Measurements from ENCODE around the gene MMP25.
"Not testable (repeated sequence)": the region's sequence is repeated elsewhere in the genome, so short reads cannot be mapped to it uniquely, and the experiment has no call there.

DNA sequence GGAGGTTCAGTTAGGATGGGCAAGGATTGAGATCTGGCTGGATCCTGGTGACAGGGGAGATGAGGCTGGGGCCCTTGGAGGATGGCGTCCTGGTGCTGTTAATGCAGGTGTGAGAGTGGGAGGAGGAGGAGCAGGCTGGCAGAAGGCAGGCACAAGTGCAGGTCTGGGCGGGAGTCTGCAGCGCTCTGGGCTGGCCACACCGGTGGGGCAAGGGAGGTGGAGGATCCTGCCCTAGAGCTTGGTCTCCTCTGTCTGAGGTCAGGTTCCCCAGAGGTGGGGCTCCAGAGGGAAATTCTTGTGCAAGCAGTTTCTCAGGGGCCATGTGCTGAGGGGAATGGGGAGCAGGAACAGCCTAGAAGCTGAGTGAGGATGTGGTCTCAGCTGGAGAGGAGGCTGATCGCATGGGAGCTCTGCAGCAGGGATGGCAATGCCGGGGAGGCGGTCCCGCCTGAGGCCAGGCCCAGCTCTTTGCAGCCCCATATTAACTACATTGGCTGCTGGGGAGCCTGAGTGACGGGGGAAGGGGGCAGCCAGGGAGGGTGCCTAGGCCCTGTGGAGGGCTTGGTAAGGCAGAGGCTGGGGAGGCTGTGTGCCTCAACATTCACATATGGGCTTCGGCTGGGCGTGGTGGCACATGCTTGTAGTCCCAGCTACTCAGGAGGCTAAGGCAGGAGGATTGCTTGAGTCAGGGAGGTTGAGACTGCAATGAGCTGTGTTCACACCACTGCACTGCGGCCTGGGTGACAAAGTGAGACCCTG lies 6.4 kb downstream of the MMP25 start:
- TF ChIP-seq, protein P1, sequence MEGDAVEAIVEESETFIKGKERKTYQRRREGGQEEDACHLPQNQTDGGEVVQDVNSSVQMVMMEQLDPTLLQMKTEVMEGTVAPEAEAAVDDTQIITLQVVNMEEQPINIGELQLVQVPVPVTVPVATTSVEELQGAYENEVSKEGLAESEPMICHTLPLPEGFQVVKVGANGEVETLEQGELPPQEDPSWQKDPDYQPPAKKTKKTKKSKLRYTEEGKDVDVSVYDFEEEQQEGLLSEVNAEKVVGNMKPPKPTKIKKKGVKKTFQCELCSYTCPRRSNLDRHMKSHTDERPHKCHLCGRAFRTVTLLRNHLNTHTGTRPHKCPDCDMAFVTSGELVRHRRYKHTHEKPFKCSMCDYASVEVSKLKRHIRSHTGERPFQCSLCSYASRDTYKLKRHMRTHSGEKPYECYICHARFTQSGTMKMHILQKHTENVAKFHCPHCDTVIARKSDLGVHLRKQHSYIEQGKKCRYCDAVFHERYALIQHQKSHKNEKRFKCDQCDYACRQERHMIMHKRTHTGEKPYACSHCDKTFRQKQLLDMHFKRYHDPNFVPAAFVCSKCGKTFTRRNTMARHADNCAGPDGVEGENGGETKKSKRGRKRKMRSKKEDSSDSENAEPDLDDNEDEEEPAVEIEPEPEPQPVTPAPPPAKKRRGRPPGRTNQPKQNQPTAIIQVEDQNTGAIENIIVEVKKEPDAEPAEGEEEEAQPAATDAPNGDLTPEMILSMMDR (conservative IDR thresholded peaks at IDR 0.05 in 1 of 2, IDR thresholded peaks at IDR 0.05 in 1 of 2; ENCODE audit: extremely low read depth in 1 of 2, insufficient read depth in 1 of 2, low read depth in 1 of 2, low read length in 2 of 2): not testable (repeated sequence)
- TF ChIP-seq EZH2 (IDR thresholded peaks at IDR 0.05; ENCODE audit: borderline replicate concordance, low read length): not testable (repeated sequence)
